PC-3 (cell line): ENCODE data around the gene COL4A6.

Experiments
- EZH2 ChIP-seq: fragments of 300-600 bp; sonication (generic); IDR thresholded peaks from one replicate; pipeline ENCODE4 v1.6.1; 2017; ENCODE audit warnings: antibody characterized with exemption, mild to moderate bottlenecking, low read length; ENCODE audit not compliant: unreplicated experiment
- TF ChIP-seq, protein P1 (sequence below): fragments of 300-600 bp; sonication (generic); conservative IDR thresholded peaks from 2 replicates; pipeline ENCODE4 v1.5.1; 2017; ENCODE audit warnings: antibody characterized with exemption, low read depth, mild to moderate bottlenecking, low read length

DNA sequence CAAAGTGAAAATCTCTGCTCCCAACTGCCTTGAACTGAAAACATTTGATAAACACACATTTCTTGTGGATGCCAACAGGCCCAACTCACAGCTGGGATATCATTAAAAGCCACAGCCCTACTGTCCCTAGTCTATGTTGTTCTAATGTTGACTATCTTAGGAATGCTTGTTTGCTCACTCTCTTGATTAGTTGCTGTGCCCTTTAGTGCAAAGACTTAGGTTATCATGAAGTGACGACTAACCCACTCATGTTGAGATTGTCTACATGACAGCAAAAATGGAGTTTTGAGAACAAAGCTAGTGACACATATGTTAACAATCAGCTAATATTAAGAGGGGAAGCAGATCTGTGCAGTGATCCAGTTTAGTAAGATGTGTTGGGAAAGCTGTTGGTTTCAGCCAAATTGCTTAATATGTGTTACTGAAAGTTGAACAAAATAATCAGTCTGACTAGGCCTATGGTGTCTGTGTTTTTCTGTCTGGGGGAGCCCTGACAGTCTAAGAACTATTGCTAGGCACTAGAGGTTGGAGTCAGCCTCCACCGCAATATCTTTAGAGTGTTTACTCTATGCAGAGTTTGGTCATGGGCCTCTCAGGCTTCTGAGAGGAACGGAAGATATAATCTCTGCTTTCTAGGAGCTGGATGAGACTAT is 221.2 kb downstream of the COL4A6 start:
- TF ChIP-seq, protein P1, sequence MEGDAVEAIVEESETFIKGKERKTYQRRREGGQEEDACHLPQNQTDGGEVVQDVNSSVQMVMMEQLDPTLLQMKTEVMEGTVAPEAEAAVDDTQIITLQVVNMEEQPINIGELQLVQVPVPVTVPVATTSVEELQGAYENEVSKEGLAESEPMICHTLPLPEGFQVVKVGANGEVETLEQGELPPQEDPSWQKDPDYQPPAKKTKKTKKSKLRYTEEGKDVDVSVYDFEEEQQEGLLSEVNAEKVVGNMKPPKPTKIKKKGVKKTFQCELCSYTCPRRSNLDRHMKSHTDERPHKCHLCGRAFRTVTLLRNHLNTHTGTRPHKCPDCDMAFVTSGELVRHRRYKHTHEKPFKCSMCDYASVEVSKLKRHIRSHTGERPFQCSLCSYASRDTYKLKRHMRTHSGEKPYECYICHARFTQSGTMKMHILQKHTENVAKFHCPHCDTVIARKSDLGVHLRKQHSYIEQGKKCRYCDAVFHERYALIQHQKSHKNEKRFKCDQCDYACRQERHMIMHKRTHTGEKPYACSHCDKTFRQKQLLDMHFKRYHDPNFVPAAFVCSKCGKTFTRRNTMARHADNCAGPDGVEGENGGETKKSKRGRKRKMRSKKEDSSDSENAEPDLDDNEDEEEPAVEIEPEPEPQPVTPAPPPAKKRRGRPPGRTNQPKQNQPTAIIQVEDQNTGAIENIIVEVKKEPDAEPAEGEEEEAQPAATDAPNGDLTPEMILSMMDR: no peak
- TF ChIP-seq EZH2: no peak
